ENCODE results near the gene TECTA.

DNA sequence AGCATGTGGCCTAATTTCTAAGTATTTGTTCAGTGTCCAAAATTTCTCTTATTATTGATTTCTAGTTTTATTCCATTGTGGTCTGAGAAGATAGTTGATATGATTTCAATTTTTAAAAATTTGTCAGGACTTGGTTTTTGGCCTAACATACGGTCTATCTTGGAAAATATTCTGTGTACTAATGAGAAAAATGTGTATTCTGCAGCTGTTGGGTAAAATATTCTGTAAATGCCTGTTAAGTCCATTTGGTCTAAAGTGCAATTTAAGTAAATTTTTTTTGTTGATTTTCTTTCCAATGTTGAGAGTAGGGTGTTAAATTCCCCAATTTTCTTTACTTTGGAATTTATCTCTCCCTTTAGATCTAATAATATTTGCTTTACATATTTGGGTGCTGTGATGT lies 78.3 kb downstream of the TECTA start:
- TF ChIP-seq TBP (IDR thresholded peaks at IDR 0.05; ENCODE audit: low read depth, low read length) (no peak), SP1 (IDR thresholded peaks at IDR 0.05; ENCODE audit: low read depth, low read length) (no peak), POLR2A (IDR thresholded peaks at IDR 0.05; ENCODE audit: control extremely low read depth in 1 of 2, low read depth in 2 of 2, low read length in 2 of 2) (no peak), CREB1 (IDR thresholded peaks at IDR 0.05) (no peak), RAD21 (IDR thresholded peaks at IDR 0.05 in 1 of 2, conservative IDR thresholded peaks at IDR 0.05 in 1 of 2; ENCODE audit: low read depth in 2 of 2, low read length in 2 of 2) (no peak)
- TF ChIP-seq, protein P1, sequence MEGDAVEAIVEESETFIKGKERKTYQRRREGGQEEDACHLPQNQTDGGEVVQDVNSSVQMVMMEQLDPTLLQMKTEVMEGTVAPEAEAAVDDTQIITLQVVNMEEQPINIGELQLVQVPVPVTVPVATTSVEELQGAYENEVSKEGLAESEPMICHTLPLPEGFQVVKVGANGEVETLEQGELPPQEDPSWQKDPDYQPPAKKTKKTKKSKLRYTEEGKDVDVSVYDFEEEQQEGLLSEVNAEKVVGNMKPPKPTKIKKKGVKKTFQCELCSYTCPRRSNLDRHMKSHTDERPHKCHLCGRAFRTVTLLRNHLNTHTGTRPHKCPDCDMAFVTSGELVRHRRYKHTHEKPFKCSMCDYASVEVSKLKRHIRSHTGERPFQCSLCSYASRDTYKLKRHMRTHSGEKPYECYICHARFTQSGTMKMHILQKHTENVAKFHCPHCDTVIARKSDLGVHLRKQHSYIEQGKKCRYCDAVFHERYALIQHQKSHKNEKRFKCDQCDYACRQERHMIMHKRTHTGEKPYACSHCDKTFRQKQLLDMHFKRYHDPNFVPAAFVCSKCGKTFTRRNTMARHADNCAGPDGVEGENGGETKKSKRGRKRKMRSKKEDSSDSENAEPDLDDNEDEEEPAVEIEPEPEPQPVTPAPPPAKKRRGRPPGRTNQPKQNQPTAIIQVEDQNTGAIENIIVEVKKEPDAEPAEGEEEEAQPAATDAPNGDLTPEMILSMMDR (IDR thresholded peaks at IDR 0.05; ENCODE audit: control extremely low read depth in 1 of 3, insufficient read depth in 1 of 3, low read depth in 1 of 3, low read length in 3 of 3) = no peak
- TF ChIP-seq, protein P2, sequence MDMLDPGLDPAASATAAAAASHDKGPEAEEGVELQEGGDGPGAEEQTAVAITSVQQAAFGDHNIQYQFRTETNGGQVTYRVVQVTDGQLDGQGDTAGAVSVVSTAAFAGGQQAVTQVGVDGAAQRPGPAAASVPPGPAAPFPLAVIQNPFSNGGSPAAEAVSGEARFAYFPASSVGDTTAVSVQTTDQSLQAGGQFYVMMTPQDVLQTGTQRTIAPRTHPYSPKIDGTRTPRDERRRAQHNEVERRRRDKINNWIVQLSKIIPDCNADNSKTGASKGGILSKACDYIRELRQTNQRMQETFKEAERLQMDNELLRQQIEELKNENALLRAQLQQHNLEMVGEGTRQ (IDR thresholded peaks at IDR 0.05; ENCODE audit: low read length) = no peak

Measured in H1 (cell line).